ENCODE results near the gene GFRA1.

GRCh38 chr10:116024271-116024878, 248.6 kb downstream of the GFRA1 start:
- TF ChIP-seq, protein P1, sequence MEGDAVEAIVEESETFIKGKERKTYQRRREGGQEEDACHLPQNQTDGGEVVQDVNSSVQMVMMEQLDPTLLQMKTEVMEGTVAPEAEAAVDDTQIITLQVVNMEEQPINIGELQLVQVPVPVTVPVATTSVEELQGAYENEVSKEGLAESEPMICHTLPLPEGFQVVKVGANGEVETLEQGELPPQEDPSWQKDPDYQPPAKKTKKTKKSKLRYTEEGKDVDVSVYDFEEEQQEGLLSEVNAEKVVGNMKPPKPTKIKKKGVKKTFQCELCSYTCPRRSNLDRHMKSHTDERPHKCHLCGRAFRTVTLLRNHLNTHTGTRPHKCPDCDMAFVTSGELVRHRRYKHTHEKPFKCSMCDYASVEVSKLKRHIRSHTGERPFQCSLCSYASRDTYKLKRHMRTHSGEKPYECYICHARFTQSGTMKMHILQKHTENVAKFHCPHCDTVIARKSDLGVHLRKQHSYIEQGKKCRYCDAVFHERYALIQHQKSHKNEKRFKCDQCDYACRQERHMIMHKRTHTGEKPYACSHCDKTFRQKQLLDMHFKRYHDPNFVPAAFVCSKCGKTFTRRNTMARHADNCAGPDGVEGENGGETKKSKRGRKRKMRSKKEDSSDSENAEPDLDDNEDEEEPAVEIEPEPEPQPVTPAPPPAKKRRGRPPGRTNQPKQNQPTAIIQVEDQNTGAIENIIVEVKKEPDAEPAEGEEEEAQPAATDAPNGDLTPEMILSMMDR (IDR thresholded peaks at IDR 0.05): no peak
- TF ChIP-seq POLR2AphosphoS5 (IDR thresholded peaks at IDR 0.05; ENCODE audit: low read depth, low read length) (no peak), TCF12 (IDR thresholded peaks at IDR 0.05) (no peak), RFX5 (IDR thresholded peaks at IDR 0.05; ENCODE audit: low read length) (no peak), SMC3 (IDR thresholded peaks at IDR 0.05; ENCODE audit: low read depth, low read length) (no peak), CHD2 (IDR thresholded peaks at IDR 0.05; ENCODE audit: low read length, partially characterized antibody) (no peak)

Data from SK-N-SH (cell line).